Measurements from ENCODE around the gene CC2D1A. TPM values are rescaled to one million over a fixed set of nuclear protein-coding genes. Genes with fewer than 3 reads are reported as not detected.

CC2D1A gene
- total RNA-seq, 2 donors from 2014 or later = 35.5 to 52.1 TPM

- Histone ChIP-seq H3K9me3 (no peaks in the 10 kb centered on the region), H3K27ac (peak overlapping the region in 3 of 4 donors; percentile 14 to 90 (median 89)), H3K27me3 (no peaks in the 10 kb centered on the region), H3K4me3 (no peak overlapping the region), H3K4me1 (peaks cover 61% of the 10 kb centered on the region), H3K36me3 (replicated peaks in 1 of 2; ENCODE audit: insufficient read depth in 1 of 2, low read depth in 2 of 2) (no peaks in the 10 kb centered on the region)
- 69% methylated on average over 4 to 10 of the region's 12 CpGs for WGBS, 2 donors
- ATAC-seq (no peak), DNase-seq (peak in 1 of 4 donors; percentile 19)
- intact Hi-C loops (cut with DNase I) = loop anchor here (5.0 kb wide), 1 partner anchor 191 kb away; the partner anchor contains the start of gene MISP3
- no peak for TF ChIP-seq POLR2A (IDR thresholded peaks at IDR 0.05)
- no peak for TF ChIP-seq CTCF (IDR thresholded peaks at IDR 0.05)
Measured at GRCh38 chr19:13881251-13881691, 24.7 kb upstream of the CC2D1A start.

- no peak for TF ChIP-seq CTCF (IDR thresholded peaks at IDR 0.05)
- no peak for TF ChIP-seq POLR2A (IDR thresholded peaks at IDR 0.05)
- H3K27me3 ChIP-seq = no peaks in the 10 kb centered on the region
- intact Hi-C loops (cut with DNase I) = loop anchor here (5.0 kb wide), 1 partner anchor 190 kb away; the partner anchor contains the start of gene MISP3
- no peaks in the 10 kb centered on the region for H3K9me3 ChIP-seq
- peaks cover 62% of the 10 kb centered on the region for H3K4me1 ChIP-seq
- ATAC-seq (no peak), DNase-seq (peak in 2 of 4 donors; percentile 40 to 50)
- H3K4me3 ChIP-seq = no peak overlapping the region
- H3K27ac ChIP-seq = peak overlapping the region in 3 of 4 donors; percentile 14 to 90 (median 89)
- WGBS, 2 donors = 53 to 76% methylated on average over 8 to 16 of the region's 17 CpGs
- no peaks in the 10 kb centered on the region for H3K36me3 ChIP-seq (replicated peaks in 1 of 2; ENCODE audit: insufficient read depth in 1 of 2, low read depth in 2 of 2)
Measured at GRCh38 chr19:13881692-13882418, 24.1 kb upstream of the CC2D1A start.

GRCh38 chr19:13882419-13882795, 23.6 kb upstream of the CC2D1A start:
- 75 to 82% methylated on average over 2 to 5 of the region's 5 CpGs for WGBS, 2 donors
- H3K27me3 ChIP-seq = no peaks in the 10 kb centered on the region
- peaks cover 62% of the 10 kb centered on the region for H3K4me1 ChIP-seq
- intact Hi-C loops (cut with DNase I) = loop anchor here (5.0 kb wide), 1 partner anchor 190 kb away; the partner anchor contains the start of gene MISP3
- peak overlapping the region in 2 of 4 donors; percentile 89 to 90 for H3K27ac ChIP-seq
- DNase-seq (no peak), ATAC-seq (no peak)
- no peaks in the 10 kb centered on the region for H3K9me3 ChIP-seq
- no peaks in the 10 kb centered on the region for H3K36me3 ChIP-seq (replicated peaks in 1 of 2; ENCODE audit: insufficient read depth in 1 of 2, low read depth in 2 of 2)
- no peak overlapping the region for H3K4me3 ChIP-seq
- no peak for TF ChIP-seq CTCF (IDR thresholded peaks at IDR 0.05)
- TF ChIP-seq POLR2A (IDR thresholded peaks at IDR 0.05) = no peak

GRCh38 chr19:13882836-13883235, 23.2 kb upstream of the CC2D1A start:
- no peak for ATAC-seq
- Histone ChIP-seq H3K4me1 (peaks cover 62% of the 10 kb centered on the region), H3K9me3 (no peaks in the 10 kb centered on the region), H3K27ac (peak overlapping the region in 1 of 4 donors; percentile 89), H3K4me3 (no peak overlapping the region), H3K27me3 (no peaks in the 10 kb centered on the region), H3K36me3 (replicated peaks in 1 of 2; ENCODE audit: insufficient read depth in 1 of 2, low read depth in 2 of 2) (no peaks in the 10 kb centered on the region)
- intact Hi-C loops (cut with DNase I) = loop anchor here (5.0 kb wide), 1 partner anchor 189 kb away; the partner anchor contains the start of gene MISP3
- TF ChIP-seq POLR2A (IDR thresholded peaks at IDR 0.05) (no peak), CTCF (IDR thresholded peaks at IDR 0.05) (no peak)
- WGBS, 2 donors = 98 to 100% methylated on average over 4 to 11 of the region's 12 CpGs
- no peak for DNase-seq

All from body of pancreas (tissue), 4 donors.